Nephron progenitor cell (in vitro differentiated cells): ENCODE data around the gene CCNC.

Experiments used
- DNase-seq: peaks from one replicate; pipeline ENCODE4 v3.0.0; 2021
- H3K27ac Mint-ChIP-seq: 2 replicates; pipeline ENCODE4 v1.8.0; 2021; ENCODE audit warnings: mild to moderate bottlenecking, moderate library complexity, mixed read lengths
- H3K27me3 Mint-ChIP-seq: 2 replicates; pipeline ENCODE4 v1.8.0; 2021; ENCODE audit warnings: mild to moderate bottlenecking, low read depth, mixed read lengths; ENCODE audit not compliant: poor library complexity
- H3K36me3 Mint-ChIP-seq: 2 replicates; pipeline ENCODE4 v1.8.0; 2021; ENCODE audit warnings: low read depth, mixed read lengths
- H3K4me1 Mint-ChIP-seq: 2 replicates; pipeline ENCODE4 v1.8.0; 2021; ENCODE audit warnings: mixed read lengths
- H3K4me3 Mint-ChIP-seq: 2 replicates; pipeline ENCODE4 v1.8.0; 2021; ENCODE audit warnings: mild to moderate bottlenecking, moderate library complexity, mixed read lengths
- H3K9me3 Mint-ChIP-seq: 2 replicates; pipeline ENCODE4 v1.8.0; 2021; ENCODE audit warnings: mild to moderate bottlenecking, moderate library complexity, mixed read lengths
- CTCF ChIP-seq: fragments of 200-600 bp; sonication (generic); IDR thresholded peaks from 2 replicates; pipeline ENCODE4 v1.5.0; 2021; ENCODE audit warnings: antibody characterized with exemption

CCNC gene

GRCh38 chr6:99514089-99514488 is 54.4 kb downstream of the CCNC start:
- no peak for DNase-seq
- H3K27ac Mint-ChIP-seq = no peak overlapping the region
- H3K36me3 Mint-ChIP-seq = peaks cover 10% of the 10 kb centered on the region
- no peaks in the 10 kb centered on the region for H3K9me3 Mint-ChIP-seq
- peak overlapping the region; percentile 98 for H3K4me3 Mint-ChIP-seq
- no peak for TF ChIP-seq CTCF
- H3K27me3 Mint-ChIP-seq = peaks cover 3% of the 10 kb centered on the region
- peaks cover 31% of the 10 kb centered on the region for H3K4me1 Mint-ChIP-seq

GRCh38 chr6:99512033-99512432 is 56.4 kb downstream of the CCNC start:
- Mint-ChIP-seq H3K27ac (no peak overlapping the region), H3K36me3 (peaks cover 20% of the 10 kb centered on the region), H3K27me3 (no peaks in the 10 kb centered on the region), H3K9me3 (no peaks in the 10 kb centered on the region), H3K4me3 (no peak overlapping the region), H3K4me1 (peaks cover 31% of the 10 kb centered on the region)
- DNase-seq = no peak
- no peak for TF ChIP-seq CTCF

DNA sequence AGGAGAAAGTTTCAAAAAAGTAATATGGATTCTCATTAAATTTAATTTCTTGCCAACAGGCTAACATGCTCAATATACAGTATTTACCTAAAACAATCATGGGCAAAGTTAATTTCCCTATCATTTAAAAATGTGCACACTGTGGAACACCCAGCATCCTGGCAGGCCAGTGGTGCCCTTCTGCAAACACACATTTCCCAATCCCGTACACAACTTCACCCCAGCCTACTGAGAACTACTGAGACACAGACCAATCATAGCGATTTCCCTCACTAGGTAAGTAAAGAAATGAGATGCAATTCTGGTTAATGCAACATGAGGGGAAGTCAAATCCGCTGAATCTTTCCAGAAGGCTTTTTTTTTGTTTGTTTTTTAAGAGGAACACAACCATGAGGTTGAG is 60.8 kb downstream of the CCNC start:
- H3K27ac Mint-ChIP-seq = no peak overlapping the region
- DNase-seq = no peak
- peaks cover 5% of the 10 kb centered on the region for H3K4me1 Mint-ChIP-seq
- no peaks in the 10 kb centered on the region for H3K9me3 Mint-ChIP-seq
- peaks cover 42% of the 10 kb centered on the region for H3K36me3 Mint-ChIP-seq
- peaks cover 2% of the 10 kb centered on the region for H3K27me3 Mint-ChIP-seq
- no peak for TF ChIP-seq CTCF
- H3K4me3 Mint-ChIP-seq = no peak overlapping the region

- Mint-ChIP-seq H3K36me3 (peaks cover 38% of the 10 kb centered on the region), H3K4me3 (no peak overlapping the region), H3K27ac (no peak overlapping the region), H3K9me3 (no peaks in the 10 kb centered on the region), H3K4me1 (no peaks in the 10 kb centered on the region), H3K27me3 (peaks cover 2% of the 10 kb centered on the region)
- DNase-seq = no peak
- no peak for TF ChIP-seq CTCF
Measured at GRCh38 chr6:99501762-99502161, 66.7 kb downstream of the CCNC start.

DNA sequence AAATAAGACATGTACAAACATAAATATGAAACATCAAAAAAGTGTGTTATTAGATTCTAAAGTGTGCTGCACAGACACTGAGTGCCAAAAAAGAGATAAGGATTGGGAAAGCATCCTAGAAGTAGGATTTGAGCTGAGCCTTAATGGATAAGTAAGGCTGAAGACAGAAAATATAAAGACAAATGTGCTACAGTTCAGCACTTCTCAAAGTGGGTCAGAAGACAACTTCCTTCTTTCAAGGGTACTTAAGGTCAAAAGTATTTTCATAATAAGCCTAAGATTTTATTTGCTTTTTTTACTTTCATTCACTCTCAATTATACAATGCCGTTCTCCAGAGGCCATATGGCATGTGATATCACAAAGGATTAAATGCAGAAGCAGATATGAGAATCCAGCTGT is 70.0 kb downstream of the CCNC start:
- H3K27me3 Mint-ChIP-seq = peaks cover 2% of the 10 kb centered on the region
- H3K4me3 Mint-ChIP-seq = no peak overlapping the region
- H3K9me3 Mint-ChIP-seq = no peaks in the 10 kb centered on the region
- no peak overlapping the region for H3K27ac Mint-ChIP-seq
- DNase-seq = no peak
- no peak for TF ChIP-seq CTCF
- H3K36me3 Mint-ChIP-seq = peaks cover 23% of the 10 kb centered on the region
- H3K4me1 Mint-ChIP-seq = no peaks in the 10 kb centered on the region

DNA sequence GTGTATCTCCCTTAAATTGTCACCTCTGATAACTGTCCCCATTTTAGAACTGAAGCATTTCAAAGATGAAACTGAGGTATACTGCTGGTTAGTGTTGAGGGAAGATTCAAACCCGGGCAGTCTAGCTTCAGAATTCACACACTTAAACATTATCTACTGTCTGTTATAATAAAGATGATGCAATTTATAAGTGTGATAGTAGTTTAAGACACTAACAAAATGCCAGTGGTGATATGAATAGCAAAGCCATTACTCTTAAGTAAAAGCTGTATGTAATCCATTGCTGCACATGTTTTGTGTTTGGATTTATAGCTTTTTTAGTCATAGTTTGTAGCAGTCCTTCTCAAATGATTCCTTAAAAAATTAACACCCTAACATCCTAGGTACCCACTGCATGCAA is 73.0 kb downstream of the CCNC start:
- no peaks in the 10 kb centered on the region for H3K27me3 Mint-ChIP-seq
- H3K36me3 Mint-ChIP-seq = no peaks in the 10 kb centered on the region
- H3K9me3 Mint-ChIP-seq = no peaks in the 10 kb centered on the region
- no peak for DNase-seq
- H3K4me1 Mint-ChIP-seq = peaks cover 4% of the 10 kb centered on the region
- TF ChIP-seq CTCF = no peak
- no peak overlapping the region for H3K27ac Mint-ChIP-seq
- no peak overlapping the region for H3K4me3 Mint-ChIP-seq
